CD4-positive, alpha-beta memory T cell (primary cell): ENCODE results near the gene C9orf153. TPM values are rescaled to one million over a fixed set of nuclear protein-coding genes. Genes with fewer than 3 reads are reported as not detected.

Experiments used
- CTCF ChIA-PET: fragments of 350-600 bp; sonication (Branson Sonifier 250); formaldehyde crosslinking; loops from one replicate; lab custom pipeline; 2021; ENCODE audit warnings: inconsistent platforms; ENCODE audit not compliant: partially characterized antibody; lab: Charles Lee
- POLR2A ChIA-PET: fragments of 350-600 bp; sonication (Branson Sonifier 250); formaldehyde crosslinking; loops from one replicate; lab custom pipeline; 2021; ENCODE audit not compliant: partially characterized antibody; lab: Charles Lee
- DNase-seq, 5 donors: peaks; one replicate each; pipeline versions ENCODE4 v3.0.0 to v3.0.0-alpha.2; 2020 to 2022; ENCODE audit warnings: mixed read lengths in 1 of 5
- H3K27ac ChIP-seq: one replicate; pipeline ENCODE4 v1.7.0; 2013; ENCODE audit warnings: low read depth, low read length
- H3K27me3 ChIP-seq: 2 replicates; pipeline ENCODE4 v1.7.0; 2013; ENCODE audit warnings: mild to moderate bottlenecking, low read length, moderate library complexity; ENCODE audit not compliant: insufficient read depth
- H3K36me3 ChIP-seq: 2 replicates; pipeline ENCODE4 v1.7.0; 2013; ENCODE audit warnings: mild to moderate bottlenecking, low read length, moderate library complexity; ENCODE audit not compliant: insufficient read depth
- H3K4me1 ChIP-seq: 2 replicates; pipeline ENCODE4 v1.7.0; 2013; ENCODE audit warnings: mild to moderate bottlenecking, low read length, moderate library complexity; ENCODE audit not compliant: insufficient read depth
- H3K4me3 ChIP-seq, 2 donors: one replicate each; pipeline ENCODE4 v1.7.0; 2013; ENCODE audit warnings: low read length in 2 of 2, mild to moderate bottlenecking in 1 of 2
- H3K9me3 ChIP-seq, 2 donors: one replicate each; pipeline ENCODE4 v1.7.0; 2013; ENCODE audit warnings: low read length in 2 of 2, control low read depth in 1 of 2; ENCODE audit not compliant: control insufficient read depth in 1 of 2
- H3K27ac Mint-ChIP-seq, 7 donors: one replicate each; pipeline ENCODE4 v1.8.0; 2020 to 2021; ENCODE audit warnings: mixed read lengths in 7 of 7, mild to moderate bottlenecking in 6 of 7, inconsistent platforms in 3 of 7, moderate library complexity in 3 of 7
- H3K27me3 Mint-ChIP-seq, 2 donors: one replicate each; pipeline ENCODE4 v1.8.0; 2020 to 2021; ENCODE audit warnings: mixed read lengths in 2 of 2
- H3K36me3 Mint-ChIP-seq, 2 donors: one replicate each; pipeline ENCODE4 v1.8.0; 2020 to 2021; ENCODE audit warnings: mixed read lengths in 2 of 2, inconsistent platforms in 1 of 2, mild to moderate bottlenecking in 1 of 2
- H3K4me1 Mint-ChIP-seq, 4 donors: one replicate each; pipeline ENCODE4 v1.8.0; 2020 to 2021; ENCODE audit warnings: mixed read lengths in 4 of 4, mild to moderate bottlenecking in 1 of 4
- H3K4me3 Mint-ChIP-seq, 8 donors: one replicate each; pipeline ENCODE4 v1.8.0; 2020 to 2021; ENCODE audit warnings: mixed read lengths in 8 of 8, mild to moderate bottlenecking in 7 of 8, moderate library complexity in 6 of 8, inconsistent platforms in 3 of 8
- H3K9me3 Mint-ChIP-seq, 8 donors: one replicate each; pipeline ENCODE4 v1.8.0; 2020 to 2021; ENCODE audit warnings: mixed read lengths in 8 of 8, mild to moderate bottlenecking in 5 of 8, inconsistent platforms in 3 of 8, moderate library complexity in 1 of 8
- intact Hi-C: fragments of 100-400 bp; cut with micrococcal nuclease; formaldehyde crosslinking; loops from one replicate; pipeline ENCODE4 v1.15.1; 2023
- polyA plus RNA-seq, 2 donors: library from polyadenylated mRNA; unstranded; fragments of 300-500 nt; fragmentation: Illumina TruSeq; gene quantifications; one replicate each; pipeline ENCODE4 v1.2.3, GENCODE V29; 2021
- total RNA-seq, 2 experiments: library from RNA; stranded (reverse); gene quantifications; one replicate each; pipeline ENCODE4 v1.2.3, GENCODE V29; 2021

Gene C9orf153
- total and polyA plus RNA-seq, 4 experiments from 2014 or later = 0.55 to 0.87 TPM; not detected in 2

DNA sequence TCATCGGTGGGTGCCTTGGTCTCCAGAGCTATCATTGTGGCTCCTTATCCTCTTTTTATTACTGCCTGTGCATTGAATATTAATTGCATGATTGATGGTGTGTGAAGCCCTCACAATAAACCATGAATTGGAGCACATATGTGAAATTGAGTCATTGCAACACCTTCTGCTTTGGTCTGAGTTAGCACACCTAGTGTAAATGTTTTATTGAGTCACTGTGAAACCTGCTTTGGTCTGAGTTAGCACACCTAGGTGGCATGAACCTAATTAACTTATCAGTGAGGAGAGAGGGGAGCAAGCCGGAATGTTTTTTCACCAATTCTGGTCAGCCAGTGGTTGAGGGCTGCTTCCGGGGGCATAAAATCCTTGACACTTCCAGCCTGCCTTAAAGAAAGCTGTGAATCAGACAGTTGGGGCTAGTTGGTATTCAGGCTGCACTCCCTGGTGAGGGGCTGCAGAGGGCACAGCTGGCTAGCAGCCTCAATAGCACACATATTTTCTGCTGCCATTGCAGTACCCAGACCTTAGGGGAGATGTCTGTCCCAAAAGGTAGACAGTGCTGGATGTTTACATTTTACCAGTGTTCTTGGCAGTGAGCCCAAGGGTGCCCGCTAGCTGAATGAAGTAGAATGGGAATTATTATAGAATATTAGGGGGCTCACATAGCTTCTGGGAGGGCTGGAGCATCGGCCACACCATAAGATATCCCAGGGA, 83.6 kb downstream of the C9orf153 start:
- H3K27ac Mint-ChIP-seq = no peak overlapping the region
- peaks cover 0 to 2% (median 0%) of the 10 kb centered on the region in 8 donors for H3K9me3 Mint-ChIP-seq
- Histone ChIP-seq H3K4me1 (no peaks in the 10 kb centered on the region), H3K4me3 (no peak overlapping the region), H3K9me3 (no peaks in the 10 kb centered on the region), H3K27ac (no peak overlapping the region), H3K36me3 (no peaks in the 10 kb centered on the region), H3K27me3 (no peaks in the 10 kb centered on the region)
- peaks cover 2 to 7% of the 10 kb centered on the region in 2 donors for H3K27me3 Mint-ChIP-seq
- no peaks in the 10 kb centered on the region for H3K36me3 Mint-ChIP-seq
- H3K4me3 Mint-ChIP-seq = no peak overlapping the region
- H3K4me1 Mint-ChIP-seq = peaks cover 0 to 1% (median 0%) of the 10 kb centered on the region in 4 donors
- CTCF ChIA-PET = no interaction called here
- POLR2A ChIA-PET = no interaction called here
- DNase-seq = no peak
- intact Hi-C loops = no loop called here

DNA sequence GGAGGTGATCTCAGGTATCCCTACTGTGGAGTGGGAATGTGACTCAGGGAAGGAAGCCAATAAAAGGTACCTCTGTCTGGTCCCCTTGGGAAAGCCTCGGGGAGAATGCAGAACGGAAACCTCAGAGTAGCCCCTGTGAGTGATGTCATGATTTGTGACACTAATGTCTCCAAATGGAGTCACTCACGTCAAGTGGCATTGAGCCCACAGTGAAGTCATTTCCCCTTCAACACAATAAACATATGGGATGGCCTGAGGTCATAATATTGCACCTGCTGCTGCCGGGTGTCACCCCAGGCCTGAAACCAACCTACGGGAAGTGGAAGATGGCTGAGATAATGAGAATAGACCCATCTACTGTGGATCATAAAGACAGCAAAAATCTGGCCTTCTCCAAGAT, 84.2 kb downstream of the C9orf153 start:
- Histone ChIP-seq H3K9me3 (no peaks in the 10 kb centered on the region), H3K27ac (no peak overlapping the region), H3K27me3 (no peaks in the 10 kb centered on the region), H3K36me3 (no peaks in the 10 kb centered on the region), H3K4me1 (no peaks in the 10 kb centered on the region), H3K4me3 (no peak overlapping the region)
- H3K9me3 Mint-ChIP-seq = peaks cover 0 to 2% (median 0%) of the 10 kb centered on the region in 8 donors
- H3K27me3 Mint-ChIP-seq = peaks cover 2 to 7% of the 10 kb centered on the region in 2 donors
- ChIA-PET POLR2A (no interaction called here), CTCF (no interaction called here)
- H3K4me3 Mint-ChIP-seq = no peak overlapping the region
- DNase-seq = no peak
- intact Hi-C loops = no loop called here
- H3K27ac Mint-ChIP-seq = no peak overlapping the region
- H3K36me3 Mint-ChIP-seq = no peaks in the 10 kb centered on the region
- H3K4me1 Mint-ChIP-seq = peaks cover 0 to 1% (median 0%) of the 10 kb centered on the region in 4 donors

Other genes starting within 250 kb of the C9orf153 start
- not detected for gene GOLM1, start 160.1 kb downstream of the C9orf153 start, total RNA-seq
- under 1 TPM; 0.54 to 1.00 TPM for gene GOLM1, start 160.1 kb downstream of the C9orf153 start, polyA plus RNA-seq
- gene ISCA1, start 22.9 kb upstream of the C9orf153 start, total RNA-seq = 10 to 100 TPM; 34.6 to 37.2 TPM
- gene ISCA1, start 22.9 kb upstream of the C9orf153 start, polyA plus RNA-seq = 10 to 100 TPM; 52.1 to 83.6 TPM
- gene TUT7, start 94.8 kb upstream of the C9orf153 start, total RNA-seq = 10 to 100 TPM; 60.2 to 64.1 TPM
- gene TUT7, start 94.8 kb upstream of the C9orf153 start, polyA plus RNA-seq = 10 to 100 TPM in 1 of 2 donors, 1 to 10 TPM in 1; 9.5 to 30.4 TPM